PC-3 (cell line): ENCODE measurements around the gene RRAGC.

Experiments
- CTCF ChIP-seq: fragments of 300-600 bp; sonication (generic); conservative IDR thresholded peaks from 2 replicates; pipeline ENCODE4 v1.5.1; 2017; ENCODE audit warnings: antibody characterized with exemption, low read depth, mild to moderate bottlenecking, low read length
- EZH2 ChIP-seq: fragments of 300-600 bp; sonication (generic); IDR thresholded peaks from one replicate; pipeline ENCODE4 v1.6.1; 2017; ENCODE audit warnings: antibody characterized with exemption, mild to moderate bottlenecking, low read length; ENCODE audit not compliant: unreplicated experiment

- TF ChIP-seq CTCF (no peak), EZH2 (no peak)
These were observed 45.1 kb downstream of the RRAGC start for GRCh38 chr1:38814444-38814983.
